ENCODE data around the gene RHOH.

DNA sequence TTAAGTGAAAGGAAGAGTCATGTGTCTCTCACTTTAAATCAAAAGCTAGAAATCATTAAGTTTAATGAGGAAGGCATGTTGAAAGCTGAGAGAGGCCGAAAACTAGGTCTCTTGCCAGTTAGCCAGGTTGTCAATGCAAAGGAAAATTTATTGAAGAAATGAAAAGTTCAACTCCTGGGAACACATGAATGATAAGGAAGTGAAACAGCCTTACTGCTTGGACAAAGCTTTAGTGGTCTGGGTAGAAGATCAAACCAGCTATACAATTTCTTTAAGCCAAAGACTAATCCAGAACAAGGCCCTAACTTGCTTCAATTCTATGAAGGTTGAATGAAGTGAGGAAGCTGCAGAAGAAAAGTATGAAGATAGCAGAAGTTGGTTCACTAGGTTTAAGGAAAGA is 24.9 kb downstream of the RHOH start:
- TF ChIP-seq, protein P1, sequence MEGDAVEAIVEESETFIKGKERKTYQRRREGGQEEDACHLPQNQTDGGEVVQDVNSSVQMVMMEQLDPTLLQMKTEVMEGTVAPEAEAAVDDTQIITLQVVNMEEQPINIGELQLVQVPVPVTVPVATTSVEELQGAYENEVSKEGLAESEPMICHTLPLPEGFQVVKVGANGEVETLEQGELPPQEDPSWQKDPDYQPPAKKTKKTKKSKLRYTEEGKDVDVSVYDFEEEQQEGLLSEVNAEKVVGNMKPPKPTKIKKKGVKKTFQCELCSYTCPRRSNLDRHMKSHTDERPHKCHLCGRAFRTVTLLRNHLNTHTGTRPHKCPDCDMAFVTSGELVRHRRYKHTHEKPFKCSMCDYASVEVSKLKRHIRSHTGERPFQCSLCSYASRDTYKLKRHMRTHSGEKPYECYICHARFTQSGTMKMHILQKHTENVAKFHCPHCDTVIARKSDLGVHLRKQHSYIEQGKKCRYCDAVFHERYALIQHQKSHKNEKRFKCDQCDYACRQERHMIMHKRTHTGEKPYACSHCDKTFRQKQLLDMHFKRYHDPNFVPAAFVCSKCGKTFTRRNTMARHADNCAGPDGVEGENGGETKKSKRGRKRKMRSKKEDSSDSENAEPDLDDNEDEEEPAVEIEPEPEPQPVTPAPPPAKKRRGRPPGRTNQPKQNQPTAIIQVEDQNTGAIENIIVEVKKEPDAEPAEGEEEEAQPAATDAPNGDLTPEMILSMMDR (IDR thresholded peaks at IDR 0.05) = no peak
- no peak for TF ChIP-seq POLR2A (IDR thresholded peaks at IDR 0.05)
